Activated naive CD8-positive, alpha-beta T cell treated with anti-CD3 and anti-CD28 coated beads, Interleukin-2, amount 10 ng/mL, durations not matched to agents 7 days and 5 days (primary cell): ENCODE results near the gene FOXRED1. TPM values are rescaled to one million over a fixed set of nuclear protein-coding genes. Genes with fewer than 3 reads are reported as not detected.

Experiments
- ATAC-seq: fragments of 150-1000 bp; cut with Tn5 transposase; one replicate; pipeline ENCODE4 v1.10.0; 2021; ENCODE audit warnings: low read depth, moderate library complexity
- POLR2A ChIA-PET: fragments of 350-600 bp; sonication (Branson Sonifier 250); formaldehyde crosslinking; loops from one replicate; lab custom pipeline; 2021; ENCODE audit warnings: antibody characterized with exemption; lab: Charles Lee
- DNase-seq: peaks from one replicate; pipeline ENCODE4 v3.0.0; 2021
- H3K27ac Mint-ChIP-seq: one replicate; pipeline ENCODE4 v1.8.0; 2022; ENCODE audit warnings: mild to moderate bottlenecking, mixed read lengths
- H3K27me3 Mint-ChIP-seq: one replicate; pipeline ENCODE4 v1.8.0; 2022; ENCODE audit warnings: mild to moderate bottlenecking, moderate library complexity, mixed read lengths
- H3K36me3 Mint-ChIP-seq: one replicate; pipeline ENCODE4 v1.8.0; 2021; ENCODE audit warnings: mild to moderate bottlenecking, mixed read lengths
- H3K4me1 Mint-ChIP-seq: one replicate; pipeline ENCODE4 v1.8.0; 2021; ENCODE audit warnings: mixed read lengths
- H3K4me3 Mint-ChIP-seq: one replicate; pipeline ENCODE4 v1.8.0; 2022; ENCODE audit warnings: mild to moderate bottlenecking, moderate library complexity, mixed read lengths
- H3K9me3 Mint-ChIP-seq: one replicate; pipeline ENCODE4 v1.8.0; 2021; ENCODE audit warnings: mixed read lengths
- total RNA-seq, 2 experiments: library from RNA; stranded (reverse); gene quantifications; one replicate each; pipeline ENCODE4 v1.2.3, GENCODE V29; 2021

FOXRED1 gene
- total RNA-seq, 2 experiments from 2014 or later = 37.4 to 38.5 TPM

- H3K9me3 Mint-ChIP-seq = no peaks in the 10 kb centered on the region
- H3K27ac Mint-ChIP-seq = no peak overlapping the region
- DNase-seq = no peak
- no peak overlapping the region for H3K4me3 Mint-ChIP-seq
- no peaks in the 10 kb centered on the region for H3K27me3 Mint-ChIP-seq
- H3K36me3 Mint-ChIP-seq = no peaks in the 10 kb centered on the region
- no peak for ATAC-seq
- peaks cover 7% of the 10 kb centered on the region for H3K4me1 Mint-ChIP-seq
- POLR2A ChIA-PET = interaction anchor here (1.5 kb wide), 1 partner anchor 9 kb away, joined by 4 read pairs; no protein-coding TSS in a partner anchor
Measured at GRCh38 chr11:126327281-126328000, 58.5 kb downstream of the FOXRED1 start.

Other genes starting within 250 kb of the FOXRED1 start
- gene CDON, start 206.3 kb upstream of the FOXRED1 start, total RNA-seq = 1 to 10 TPM; 3.4 to 3.9 TPM
- 10 to 100 TPM; 31.6 to 33.8 TPM for gene RPUSD4, start 57.5 kb upstream of the FOXRED1 start, total RNA-seq
- gene FAM118B, start 57.4 kb upstream of the FOXRED1 start, total RNA-seq = 10 to 100 TPM; 10.1 to 12.2 TPM
- gene SRPRA, start 259 bp upstream of the FOXRED1 start, total RNA-seq = 100 to 1,000 TPM; 110 TPM
- 10 to 100 TPM; 15.6 to 18.8 TPM for gene TIRAP, start 13.9 kb downstream of the FOXRED1 start, total RNA-seq
- gene DCPS, start 34.9 kb downstream of the FOXRED1 start, total RNA-seq = 10 to 100 TPM; 27.4 to 29.1 TPM
- gene ST3GAL4, start 86.5 kb downstream of the FOXRED1 start, total RNA-seq = 1 to 10 TPM; 6.3 to 8.5 TPM